Tibial nerve (tissue), 3 donors: Measurements from ENCODE around the gene AFAP1L2.

Experiments
- CTCF ChIP-seq, 5 experiments: fragments of 200-600 bp in 3 of 5; fragments of 450-650 bp in 2 of 5; sonication (generic) in 3 of 5; IDR thresholded peaks; one replicate each; pipeline ENCODE4 v1.5.1; 2016 to 2019; ENCODE audit warnings: antibody characterized with exemption in 5 of 5, mild to moderate bottlenecking in 3 of 5, moderate library complexity in 2 of 5
- POLR2A ChIP-seq, 2 donors: fragments of 450-650 bp; IDR thresholded peaks; one replicate each; pipeline ENCODE4 v1.6.1; 2017; ENCODE audit warnings: antibody characterized with exemption in 2 of 2, mild to moderate bottlenecking in 2 of 2, moderate library complexity in 2 of 2

- no peak for TF ChIP-seq CTCF (IDR thresholded peaks at IDR 0.05)
- TF ChIP-seq POLR2A (IDR thresholded peaks at IDR 0.05) = no peak
Observed at GRCh38 chr10:114373631-114374030, 30.7 kb downstream of the AFAP1L2 start.
